ENCODE results near the gene EMX2.
"Not testable (repeated sequence)": the region's sequence is repeated elsewhere in the genome, so short reads cannot be mapped to it uniquely, and the experiment has no call there.

The EMX2 gene

DNA sequence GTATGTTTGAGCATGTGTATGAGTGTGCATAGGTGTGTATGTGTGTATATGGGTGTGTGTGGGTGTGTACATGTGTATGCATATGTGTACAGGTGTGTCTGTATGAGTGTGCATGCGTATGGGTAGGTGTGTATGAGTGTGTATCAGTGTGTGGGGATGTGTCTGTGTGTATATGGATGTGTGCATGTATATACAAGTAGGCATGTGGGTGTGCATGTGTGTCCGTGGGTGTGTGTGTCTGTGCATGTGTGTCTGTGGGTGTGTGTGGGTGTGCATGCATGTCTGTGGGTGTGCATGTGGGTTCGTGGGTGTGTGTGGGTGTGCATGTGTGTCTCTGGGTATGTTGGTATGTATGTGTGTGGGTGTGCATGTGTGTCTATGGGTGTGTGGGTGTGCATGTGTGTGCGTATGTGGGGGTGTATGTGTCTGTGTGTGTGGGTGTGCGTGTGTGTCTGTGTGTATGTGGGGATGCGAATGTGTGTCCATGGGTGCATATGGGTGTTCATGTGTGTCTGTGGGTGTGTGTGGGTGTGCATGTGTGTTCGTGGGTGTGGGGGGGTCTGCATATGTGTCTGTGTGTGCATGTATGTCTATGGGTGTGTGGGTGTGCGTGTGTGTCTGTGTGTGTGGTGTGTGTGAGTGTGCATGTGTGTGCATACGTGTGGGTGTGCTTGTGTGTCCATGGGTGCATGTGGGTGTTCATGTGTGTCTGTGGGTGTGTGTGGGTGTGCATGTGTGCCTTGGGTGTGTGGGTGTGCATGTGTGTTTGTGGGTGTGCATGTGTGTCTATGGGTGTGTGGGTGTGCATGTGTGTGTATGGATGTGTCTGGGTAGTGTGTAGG is 20.6 kb downstream of the EMX2 start:
- DNase-seq = no peak

- DNase-seq = no peak
Observed at GRCh38 chr10:117563780-117564179, 21.2 kb downstream of the EMX2 start.

DNA sequence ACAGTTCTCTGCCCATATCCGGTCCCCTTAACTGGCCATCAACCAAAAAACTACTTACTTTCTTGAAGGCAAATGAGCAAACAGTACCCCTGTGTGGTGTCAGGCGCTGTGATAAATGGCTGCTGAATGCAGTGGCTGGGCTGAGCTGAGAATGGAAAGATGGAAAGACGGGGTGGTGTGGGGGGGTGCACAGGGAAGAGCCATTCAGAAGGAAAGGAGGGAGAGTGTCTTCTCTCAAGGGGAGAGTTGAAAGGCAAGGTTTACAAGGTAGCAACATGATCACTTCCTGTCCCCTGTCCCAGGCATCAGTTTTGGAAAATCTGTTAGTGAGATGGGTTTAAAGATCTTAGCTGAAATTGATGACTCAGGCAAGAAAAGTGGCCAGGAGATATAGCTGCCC is 22.5 kb downstream of the EMX2 start:
- no peak for DNase-seq

GRCh38 chr10:117568334-117568733 is 25.8 kb downstream of the EMX2 start:
- no peak for DNase-seq

DNA sequence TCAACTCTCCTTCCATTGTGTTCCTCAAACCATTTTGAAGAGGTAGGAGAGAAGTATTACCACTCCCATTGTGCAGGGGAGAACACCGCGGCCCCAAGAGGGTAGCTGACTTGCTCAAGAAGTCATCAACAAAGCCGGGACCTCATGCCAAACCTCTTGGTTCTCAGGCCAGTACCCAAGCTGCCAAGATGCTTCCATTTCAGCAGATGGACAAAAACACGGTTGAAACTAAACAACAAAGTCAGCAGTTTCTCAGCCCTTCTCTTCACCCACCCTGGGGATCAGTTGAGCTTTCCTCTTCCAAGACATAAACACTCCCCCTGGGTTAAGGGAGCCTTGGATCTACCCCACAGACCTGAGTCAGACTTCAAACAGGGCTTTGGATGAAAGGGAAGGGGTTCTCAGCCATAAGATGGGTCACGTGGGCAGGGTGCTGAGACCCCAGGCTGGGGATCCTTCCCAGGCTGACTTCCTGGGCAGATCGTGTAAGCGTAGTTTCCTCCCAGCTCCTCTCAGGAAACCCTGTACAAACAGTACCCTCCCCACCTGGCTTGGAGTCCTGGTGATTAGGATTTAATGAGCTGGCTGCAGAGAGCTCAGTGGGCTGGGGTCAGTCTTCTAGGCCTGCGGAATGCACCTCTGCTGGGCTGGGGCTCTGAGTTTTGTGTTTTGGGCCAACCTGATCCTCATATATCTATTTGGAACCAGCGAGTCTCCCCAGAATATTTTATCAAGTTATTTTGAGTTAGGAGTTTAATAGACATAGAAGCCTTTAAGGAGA is 27.3 kb downstream of the EMX2 start:
- DNase-seq = no peak

DNA sequence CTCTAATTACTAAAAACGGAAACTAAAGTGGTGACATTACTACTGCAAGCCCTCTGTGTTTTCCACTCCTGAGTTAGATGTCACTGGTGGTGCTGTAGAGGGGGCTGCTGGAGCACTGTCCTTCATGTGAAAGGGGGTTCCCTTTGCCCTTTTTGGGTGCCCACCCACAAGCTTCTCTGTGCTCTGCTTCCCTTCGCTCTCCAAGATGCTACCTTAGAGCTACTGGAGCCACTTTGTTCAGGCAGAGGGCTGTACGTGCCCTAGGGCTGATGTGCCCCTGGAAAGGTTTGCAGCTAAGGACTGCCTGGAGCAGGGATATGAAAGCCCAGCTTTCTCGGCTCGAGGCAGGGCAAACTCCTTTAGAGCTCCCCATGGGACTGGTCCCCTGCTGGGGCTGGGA is 28.3 kb downstream of the EMX2 start:
- DNase-seq = no peak

DNA sequence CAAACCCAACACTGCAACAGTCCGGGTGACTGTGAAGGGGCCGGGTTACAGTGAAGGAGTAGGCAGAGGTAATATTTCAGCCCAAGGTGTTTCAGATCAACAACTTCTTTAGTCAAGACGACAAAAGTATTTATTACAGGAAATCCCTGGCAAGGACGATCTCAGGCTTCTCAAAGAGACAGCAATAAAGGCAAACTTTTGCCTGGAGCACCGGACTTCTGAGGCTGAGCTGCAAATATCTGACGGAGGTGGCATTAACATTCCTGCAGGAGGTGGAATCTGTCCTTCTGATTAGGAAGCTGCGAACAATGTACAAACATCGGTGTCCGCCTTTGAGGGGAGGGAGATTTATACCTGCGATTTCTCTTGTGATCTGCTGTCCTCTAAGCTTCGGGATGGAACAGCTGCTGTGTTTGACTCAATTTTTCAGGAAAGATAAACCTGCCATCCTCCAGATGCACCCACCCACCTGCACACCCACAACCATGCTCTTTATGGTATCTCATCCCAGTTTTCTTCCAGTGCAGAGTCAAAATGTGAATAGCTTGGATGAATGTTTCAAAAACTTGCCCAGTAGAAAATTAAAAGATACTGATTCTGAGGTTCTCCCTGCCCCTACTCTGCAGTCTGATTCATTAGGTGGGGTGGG is 32.1 kb downstream of the EMX2 start:
- no peak for DNase-seq

DNA sequence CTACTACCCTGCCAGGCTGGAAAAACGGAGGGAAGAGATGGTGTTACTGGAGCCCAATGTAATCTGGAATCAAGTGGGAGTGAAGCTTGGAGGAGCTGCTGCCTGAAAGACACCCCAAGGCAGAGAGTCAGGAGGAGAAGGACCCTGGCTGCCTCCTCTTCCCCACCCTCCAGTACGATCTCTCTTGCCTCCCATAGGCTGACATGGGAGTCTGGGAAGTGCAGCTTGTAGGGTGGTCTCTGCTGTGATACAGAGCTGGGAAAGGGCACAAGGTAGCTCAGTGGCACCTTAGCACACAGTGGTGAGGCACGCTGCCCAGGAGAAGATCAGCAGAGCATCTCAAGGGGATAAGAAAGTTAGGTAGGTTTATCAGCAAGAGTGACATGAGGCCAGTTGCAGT is 35.9 kb downstream of the EMX2 start:
- no peak for DNase-seq

DNA sequence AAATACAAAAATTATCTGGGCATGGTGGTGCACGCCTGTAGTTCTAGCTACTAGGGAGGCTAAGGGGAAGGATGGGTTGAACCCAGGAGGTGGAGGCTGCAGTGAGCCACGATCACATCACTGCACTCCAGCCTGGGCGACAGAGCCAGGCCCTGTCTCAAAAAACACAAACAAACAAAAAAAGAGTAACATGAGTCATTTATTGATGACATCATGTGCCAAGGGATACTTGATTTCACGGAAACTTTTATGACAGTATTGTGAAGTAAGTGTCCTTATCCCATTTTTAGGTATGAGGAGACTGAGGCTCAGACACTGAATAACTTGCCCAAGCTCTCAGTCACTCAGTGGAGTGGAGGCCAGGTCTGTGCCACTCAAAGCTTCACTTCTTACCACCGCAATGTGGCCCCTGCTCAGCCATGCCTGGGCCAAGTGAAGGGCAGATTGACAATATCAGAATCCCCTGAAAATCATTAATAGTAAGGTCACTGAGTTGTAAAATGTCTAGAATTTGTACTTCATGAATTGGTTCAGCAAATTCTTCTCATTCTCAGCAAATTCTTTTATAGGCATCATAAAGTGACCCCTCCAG is 36.5 kb downstream of the EMX2 start:
- DNase-seq = no peak

DNA sequence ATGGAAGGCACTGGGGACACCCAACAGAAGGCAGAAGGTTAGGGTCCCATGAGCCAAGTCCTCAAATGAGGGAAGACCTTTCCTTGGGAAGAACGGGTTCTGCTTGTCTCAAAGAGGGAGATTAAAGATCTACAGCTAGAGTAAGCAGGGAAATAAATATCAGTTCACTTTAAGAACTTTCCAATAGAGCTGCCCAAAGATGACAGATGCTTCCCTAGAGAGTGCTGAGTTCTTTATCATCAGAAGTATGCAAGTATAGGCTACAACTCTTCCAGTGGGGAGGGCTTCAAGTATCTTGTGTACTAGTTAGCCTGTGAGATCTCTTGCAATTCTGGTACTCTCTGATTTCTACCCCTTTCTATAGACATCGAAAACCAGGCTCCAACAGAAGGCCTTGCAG is 39.4 kb downstream of the EMX2 start:
- no peak for DNase-seq

DNA sequence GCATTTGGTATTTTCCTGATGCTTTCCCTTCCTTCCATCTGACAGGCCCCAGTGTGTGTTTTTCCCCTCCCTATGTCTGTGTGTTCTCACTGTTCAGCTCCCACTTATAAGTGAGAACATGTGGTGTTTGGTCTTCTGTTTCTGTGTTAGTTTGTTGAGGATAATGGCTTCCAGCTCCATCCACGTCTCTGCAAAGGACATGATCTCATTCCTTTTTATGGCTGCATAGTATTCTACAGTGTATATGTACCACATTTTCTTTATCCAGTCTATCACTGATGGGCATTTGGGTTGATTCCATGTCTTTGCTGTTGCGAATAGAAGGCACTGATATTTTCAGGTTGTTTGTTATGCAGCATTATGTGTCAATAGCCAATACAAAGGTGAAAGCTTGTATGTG is 42.3 kb downstream of the EMX2 start:
- DNase-seq = not testable (repeated sequence)

GRCh38 chr10:117587036-117587435 is 44.5 kb downstream of the EMX2 start:
- no peak for DNase-seq

DNA sequence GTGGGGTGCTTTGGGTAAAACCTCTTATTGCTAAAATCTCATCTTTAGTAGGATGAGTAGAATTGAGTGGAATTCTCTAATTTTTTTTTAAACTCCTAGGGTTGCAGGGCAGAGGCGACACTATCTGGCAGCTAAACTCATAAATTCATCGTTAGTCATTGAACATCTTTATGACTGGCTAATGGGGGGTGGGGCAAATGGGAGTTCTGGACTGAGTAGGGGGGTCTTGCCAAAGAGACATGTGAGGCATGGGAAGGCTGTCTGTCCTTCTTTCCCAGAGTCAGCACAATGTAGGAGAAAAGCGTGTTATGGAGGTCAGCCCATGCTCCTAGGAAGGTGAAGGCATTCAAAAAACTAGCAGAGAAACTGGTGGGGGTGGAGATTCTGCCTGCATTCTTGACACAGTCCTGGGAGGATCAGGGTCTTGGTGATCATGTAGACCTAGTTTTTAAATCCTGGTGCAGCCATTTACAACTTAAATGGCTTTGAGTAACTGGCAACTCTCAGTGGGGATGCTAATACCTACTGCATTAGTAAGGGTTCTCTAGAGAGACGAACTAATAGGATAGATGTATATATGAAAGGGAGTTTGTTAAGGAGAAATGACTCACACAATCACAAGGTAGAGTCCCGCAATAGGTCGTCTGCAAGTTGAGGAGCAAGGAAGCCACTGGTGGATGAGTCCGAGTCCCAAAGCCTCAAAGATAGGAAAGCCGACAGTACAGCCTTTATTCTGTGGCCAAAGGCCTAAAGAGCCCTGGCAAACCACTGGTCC is 47.7 kb downstream of the EMX2 start:
- DNase-seq = no peak

- DNase-seq = no peak
Observed at GRCh38 chr10:117591043-117591442, 48.5 kb downstream of the EMX2 start.

DNA sequence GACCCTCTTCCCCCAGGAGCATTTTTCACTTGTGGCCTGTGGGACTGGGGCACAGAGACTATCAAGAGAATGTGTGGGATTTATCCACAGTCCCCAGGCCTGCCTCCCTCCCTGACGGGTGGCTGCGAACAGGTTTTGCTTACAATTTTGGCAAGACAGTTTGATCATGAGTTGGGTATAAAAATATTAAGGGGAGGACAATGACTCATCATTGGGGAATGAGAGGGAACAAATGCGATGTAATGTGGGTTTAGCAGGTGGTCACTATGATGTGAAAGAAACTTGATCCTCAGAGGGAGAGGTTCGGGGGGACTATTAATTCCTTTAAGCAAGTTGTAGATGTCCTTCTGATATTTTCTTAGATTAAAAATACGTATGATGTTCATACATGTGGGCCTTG is 52.2 kb downstream of the EMX2 start:
- no peak for DNase-seq

DNA sequence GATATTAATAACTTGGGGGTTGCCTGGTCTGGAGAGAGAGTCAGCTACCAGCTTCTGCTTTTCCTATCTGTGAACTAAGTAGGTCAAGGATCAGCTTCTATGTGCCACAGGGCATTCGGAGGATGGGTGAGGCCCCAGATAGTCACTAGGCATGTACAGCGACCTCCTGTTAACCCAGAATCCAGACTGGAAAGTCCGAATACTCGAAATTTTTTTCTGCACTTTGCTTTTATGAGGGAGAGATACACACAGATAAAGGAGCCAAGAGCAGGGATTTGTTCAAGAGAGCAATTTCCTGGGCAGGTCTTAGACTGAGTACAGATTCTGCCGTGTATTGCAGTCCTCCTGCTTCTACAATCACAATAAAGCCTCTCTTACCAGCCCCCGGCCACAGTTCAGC is 54.2 kb downstream of the EMX2 start:
- no peak for DNase-seq

- no peak for DNase-seq
Observed at GRCh38 chr10:117597216-117597615, 54.7 kb downstream of the EMX2 start.

Data from HCEC 1CT (cell line).